ENCODE results near the gene NAA16. TPM values are rescaled to one million over a fixed set of nuclear protein-coding genes. Genes with fewer than 3 reads are reported as not detected.
A peak's percentile ranks its signal among the peaks of the same experiment; 100 is the strongest.

NAA16 gene
- total and polyA plus RNA-seq, 4 donors, result 5.0 to 65.6 (median 16.4) TPM

GRCh38 chr13:41325752-41326151 lies 14.7 kb downstream of the NAA16 start:
- DNase-seq (peak in 2 of 3 donors; percentile 56), ATAC-seq (ENCODE audit: insufficient read depth, low FRiP score) (no peak)
- whole genome bisulfite sequencing, 2 donors, result 58 to 62% methylated on average over 2 of the region's 2 CpGs
- no peaks in the 10 kb centered on the region for H3K27me3 ChIP-seq (ENCODE audit: control insufficient read depth in 3 of 3, insufficient read depth in 3 of 3, low read length in 2 of 3)
- no peak overlapping the region for H3K4me3 ChIP-seq
- no peak overlapping the region for H3K9ac ChIP-seq (ENCODE audit: insufficient read depth in 1 of 2, low read length in 2 of 2)
- H3K4me1 ChIP-seq (ENCODE audit: control insufficient read depth in 5 of 5, insufficient read depth in 5 of 5, low read length in 5 of 5), result peaks cover 0 to 3% (median 3%) of the 10 kb centered on the region in 5 donors
- H3K9me3 ChIP-seq (ENCODE audit: control insufficient read depth in 4 of 4, insufficient read depth in 3 of 4, low read length in 3 of 4), result no peaks in the 10 kb centered on the region
- TF ChIP-seq CTCF (IDR thresholded peaks at IDR 0.05; ENCODE audit: control extremely low read depth, extremely low read depth), result no peak
- H3K27ac ChIP-seq (ENCODE audit: low read depth in 1 of 2, low read length in 1 of 2), result no peak overlapping the region
- H3K36me3 ChIP-seq (ENCODE audit: control insufficient read depth in 4 of 4, insufficient read depth in 4 of 4, low read length in 4 of 4), result peaks cover 7 to 28% (median 8%) of the 10 kb centered on the region in 4 donors

GRCh38 chr13:41326661-41327060 lies 15.6 kb downstream of the NAA16 start:
- H3K9ac ChIP-seq (ENCODE audit: insufficient read depth in 1 of 2, low read length in 2 of 2), result no peak overlapping the region
- no peaks in the 10 kb centered on the region for H3K27me3 ChIP-seq (ENCODE audit: control insufficient read depth in 3 of 3, insufficient read depth in 3 of 3, low read length in 2 of 3)
- 91 to 95% methylated on average over 1 of the region's 1 CpG for WGBS, 2 donors
- peaks cover 0 to 3% (median 3%) of the 10 kb centered on the region in 5 donors for H3K4me1 ChIP-seq (ENCODE audit: control insufficient read depth in 5 of 5, insufficient read depth in 5 of 5, low read length in 5 of 5)
- ATAC-seq (ENCODE audit: insufficient read depth, low FRiP score) (no peak), DNase-seq (no peak)
- TF ChIP-seq CTCF (IDR thresholded peaks at IDR 0.05; ENCODE audit: control extremely low read depth, extremely low read depth), result no peak
- H3K9me3 ChIP-seq (ENCODE audit: control insufficient read depth in 4 of 4, insufficient read depth in 3 of 4, low read length in 3 of 4), result no peaks in the 10 kb centered on the region
- H3K4me3 ChIP-seq, result no peak overlapping the region
- no peak overlapping the region for H3K27ac ChIP-seq (ENCODE audit: low read depth in 1 of 2, low read length in 1 of 2)
- H3K36me3 ChIP-seq (ENCODE audit: control insufficient read depth in 4 of 4, insufficient read depth in 4 of 4, low read length in 4 of 4), result peaks cover 4 to 28% (median 5%) of the 10 kb centered on the region in 4 donors

GRCh38 chr13:41327994-41328790 lies 17.1 kb downstream of the NAA16 start:
- Histone ChIP-seq H3K4me1 (ENCODE audit: control insufficient read depth in 5 of 5, insufficient read depth in 5 of 5, low read length in 5 of 5) (peaks cover 0 to 3% (median 3%) of the 10 kb centered on the region in 5 donors), H3K27ac (ENCODE audit: low read depth in 1 of 2, low read length in 1 of 2) (peak overlapping the region in 1 of 2 donors; percentile 21), H3K9me3 (ENCODE audit: control insufficient read depth in 4 of 4, insufficient read depth in 3 of 4, low read length in 3 of 4) (no peaks in the 10 kb centered on the region), H3K9ac (ENCODE audit: insufficient read depth in 1 of 2, low read length in 2 of 2) (no peak overlapping the region), H3K4me3 (no peak overlapping the region), H3K36me3 (ENCODE audit: control insufficient read depth in 4 of 4, insufficient read depth in 4 of 4, low read length in 4 of 4) (peaks cover 4 to 31% (median 6%) of the 10 kb centered on the region in 4 donors), H3K27me3 (ENCODE audit: control insufficient read depth in 3 of 3, insufficient read depth in 3 of 3, low read length in 2 of 3) (no peaks in the 10 kb centered on the region)
- TF ChIP-seq CTCF (IDR thresholded peaks at IDR 0.05; ENCODE audit: control extremely low read depth, extremely low read depth), result no peak
- DNase-seq (no peak), ATAC-seq (ENCODE audit: insufficient read depth, low FRiP score) (no peak)
- WGBS, 2 donors, result 66 to 68% methylated on average over 3 of the region's 3 CpGs

Data from lung (tissue), 12 donors.